B cell (primary cell): ENCODE results near the gene SDK1. TPM values are rescaled to one million over a fixed set of nuclear protein-coding genes. Genes with fewer than 3 reads are reported as not detected.

Experiments
- ATAC-seq: fragments of 200-7000 bp; cut with Tn5 transposase; one replicate; pipeline ENCODE4 v1.10.0; 2021; ENCODE audit warnings: low read depth, mild to moderate bottlenecking, moderate number of reproducible peaks, moderate library complexity
- CTCF ChIA-PET: fragments of 350-600 bp; sonication (Branson Sonifier 250); formaldehyde crosslinking; loops from one replicate; lab custom pipeline; 2021; ENCODE audit warnings: antibody characterized with exemption, inconsistent platforms; lab: Charles Lee
- POLR2A ChIA-PET: fragments of 350-600 bp; sonication (Branson Sonifier 250); formaldehyde crosslinking; loops from one replicate; lab custom pipeline; 2021; ENCODE audit warnings: antibody characterized with exemption; lab: Charles Lee
- DNase-seq: peaks from one replicate; pipeline ENCODE4 v3.0.0; 2013
- H2AFZ ChIP-seq: 2 replicates; pipeline ENCODE4 v1.6.1; 2012; ENCODE audit warnings: mild to moderate bottlenecking, low read depth, low read length; ENCODE audit not compliant: insufficient read depth, poor library complexity, severe bottlenecking
- H3K27ac ChIP-seq, 2 donors: 1 replicate in 1 of 2; 2 replicates in 1 of 2; pipeline ENCODE4 v1.5.1; 2012 to 2013; ENCODE audit warnings: low read length in 2 of 2, mild to moderate bottlenecking in 2 of 2, moderate library complexity in 1 of 2
- H3K27me3 ChIP-seq, 4 experiments: fragments of 200-600 bp in 1 of 4; sonication (generic) in 1 of 4; replicated peaks in 1 of 4; 1 replicate in 2 of 4; 2 replicates in 2 of 4; pipeline versions ENCODE4 v1.6.1 to v1.7.0; 2013 to 2016; ENCODE audit warnings: low read length in 3 of 4, mild to moderate bottlenecking in 2 of 4, mixed read lengths in 1 of 4, moderate library complexity in 1 of 4; ENCODE audit not compliant: insufficient read depth in 4 of 4, control insufficient read depth in 3 of 4; ENCODE audit errors: control extremely low read depth in 1 of 4
- H3K36me3 ChIP-seq, 2 experiments: replicated peaks in 1 of 2; 1 replicate in 1 of 2; 2 replicates in 1 of 2; pipeline versions ENCODE4 v1.6.1 to v1.7.1; 2013; ENCODE audit warnings: low read length in 1 of 2; ENCODE audit not compliant: insufficient read depth in 2 of 2, control insufficient read depth in 1 of 2; ENCODE audit errors: control extremely low read depth in 1 of 2, extremely low read depth in 1 of 2
- H3K4me1 ChIP-seq, 2 donors: fragments of 200-600 bp in 1 of 2; sonication (generic) in 1 of 2; 1 replicate in 1 of 2; 2 replicates in 1 of 2; pipeline versions ENCODE4 v1.5.1 to v1.6.1; 2013 to 2017; ENCODE audit warnings: low read length in 2 of 2; ENCODE audit not compliant: control insufficient read depth in 2 of 2, insufficient read depth in 2 of 2
- H3K4me2 ChIP-seq: replicated peaks from 2 replicates; pipeline ENCODE3; 2012; ENCODE audit warnings: mild to moderate bottlenecking, low read depth, low read length; ENCODE audit not compliant: poor library complexity, severe bottlenecking
- H3K4me3 ChIP-seq, 5 experiments: fragments of 200-600 bp in 1 of 5; sonication (generic) in 1 of 5; 1 replicate in 3 of 5; 2 replicates in 2 of 5; pipeline versions ENCODE4 v1.5.1 to v1.7.0; 2011 to 2016; ENCODE audit warnings: low read length in 4 of 5, mild to moderate bottlenecking in 4 of 5, low read depth in 2 of 5, control low read depth in 1 of 5, moderate library complexity in 1 of 5; ENCODE audit not compliant: insufficient read depth in 1 of 5; ENCODE audit errors: control extremely low read depth in 1 of 5, extremely low read depth in 1 of 5
- H3K79me2 ChIP-seq: fragments of 200-600 bp; sonication (generic); one replicate; pipeline ENCODE4 v1.6.0; 2016; ENCODE audit warnings: low read length; ENCODE audit not compliant: control insufficient read depth, insufficient read depth
- H3K9ac ChIP-seq: fragments of 200-600 bp; sonication (generic); 2 replicates; pipeline ENCODE4 v1.6.1; 2017; ENCODE audit warnings: mild to moderate bottlenecking, low read length, moderate library complexity
- H3K9me3 ChIP-seq, 3 donors: one replicate each; pipeline versions ENCODE4 v1.6.1 to v1.7.1; 2013; ENCODE audit warnings: low read length in 2 of 3; ENCODE audit not compliant: control insufficient read depth in 2 of 3, insufficient read depth in 1 of 3; ENCODE audit errors: control extremely low read depth in 1 of 3
- H4K20me1 ChIP-seq: 2 replicates; pipeline ENCODE4 v1.6.0; 2012; ENCODE audit warnings: mild to moderate bottlenecking, low read length; ENCODE audit not compliant: insufficient read depth, control insufficient read depth, poor library complexity, severe bottlenecking
- H3K27ac Mint-ChIP-seq: one replicate; pipeline ENCODE4 v1.8.0; 2021; ENCODE audit warnings: mixed read lengths
- H3K27me3 Mint-ChIP-seq: one replicate; pipeline ENCODE4 v1.8.0; 2021; ENCODE audit warnings: mixed read lengths
- H3K4me1 Mint-ChIP-seq: one replicate; pipeline ENCODE4 v1.8.0; 2021; ENCODE audit warnings: mixed read lengths
- H3K4me3 Mint-ChIP-seq: one replicate; pipeline ENCODE4 v1.8.0; 2021; ENCODE audit warnings: mixed read lengths
- H3K9me3 Mint-ChIP-seq: one replicate; pipeline ENCODE4 v1.8.0; 2022; ENCODE audit warnings: mixed read lengths; ENCODE audit not compliant: insufficient read depth
- CTCF ChIP-seq: fragments of 200-600 bp; IDR thresholded peaks from one replicate; pipeline ENCODE4 v1.8.0; 2022; ENCODE audit warnings: antibody characterized with exemption, mild to moderate bottlenecking
- EZH2 ChIP-seq: IDR thresholded peaks from 2 replicates; pipeline ENCODE4 v1.6.1; 2012; ENCODE audit warnings: borderline replicate concordance, low read depth, mild to moderate bottlenecking, moderate library complexity, low read length; ENCODE audit not compliant: insufficient read depth, poor library complexity, severe bottlenecking
- WGBS: methylation state at CpG from one replicate; pipeline ENCODE4 v1.1.5; 2013; ENCODE audit warnings: missing lambda C conversion rate; ENCODE audit not compliant: insufficient coverage; 5-methylcytosine and 5-hydroxymethylcytosine counted together
- intact Hi-C: fragments of 100-400 bp; cut with micrococcal nuclease; formaldehyde crosslinking; loops from one replicate; pipeline ENCODE4 v1.10.0; 2022
- polyA plus RNA-seq: library from polyadenylated mRNA; depleted of rRNA; stranded (reverse); fragments of >200 nt; gene quantifications from 2 replicates; pipeline ENCODE4 v1.2.3, GENCODE V29; 2012
- total RNA-seq, 2 donors: library from RNA; stranded (reverse); fragments of 120-200 nt in 1 of 2; gene quantifications; 1 replicate in 1 of 2; 2 replicates in 1 of 2; pipeline versions ENCODE4 v1.2.3 to v1.2.4, GENCODE V29; 2013 to 2022

The SDK1 gene
- total and polyA plus RNA-seq, 2 donors (not counting 1 experiment from before 2014, with no cell fraction given) = 0.73 to 2.0 TPM

- H3K79me2 ChIP-seq = no peaks in the 10 kb centered on the region
- no peak overlapping the region for H2AFZ ChIP-seq
- TF ChIP-seq CTCF = no peak
- no peak for TF ChIP-seq EZH2
- H3K9ac ChIP-seq = no peak overlapping the region
- no peak overlapping the region for H3K27ac Mint-ChIP-seq
- no peaks in the 10 kb centered on the region for H3K4me1 ChIP-seq
- no peaks in the 10 kb centered on the region for H3K36me3 ChIP-seq
- POLR2A ChIA-PET = no interaction called here
- no peak for ATAC-seq
- H3K4me1 Mint-ChIP-seq = no peaks in the 10 kb centered on the region
- no peaks in the 10 kb centered on the region for H3K9me3 Mint-ChIP-seq
- H3K4me3 Mint-ChIP-seq = no peak overlapping the region
- no peaks in the 10 kb centered on the region for H3K27me3 ChIP-seq
- no peak overlapping the region for H3K4me2 ChIP-seq
- no peaks in the 10 kb centered on the region for H4K20me1 ChIP-seq
- CTCF ChIA-PET = no interaction called here
- no peak for DNase-seq
- H3K4me3 ChIP-seq = no peak overlapping the region
- WGBS = 97% methylated on average over 6 of the region's 6 CpGs
- H3K27me3 Mint-ChIP-seq = no peaks in the 10 kb centered on the region
- H3K27ac ChIP-seq = no peak overlapping the region
- intact Hi-C loops = no loop called here
- H3K9me3 ChIP-seq = peaks cover 0 to 32% (median 0%) of the 10 kb centered on the region in 3 donors
Observed at GRCh38 chr7:4201566-4201965, 900.5 kb downstream of the SDK1 start.

- Histone ChIP-seq H3K27ac (no peak overlapping the region), H3K79me2 (no peaks in the 10 kb centered on the region), H3K27me3 (no peaks in the 10 kb centered on the region), H3K4me3 (no peak overlapping the region), H3K4me2 (no peak overlapping the region), H3K36me3 (no peaks in the 10 kb centered on the region), H3K9ac (no peak overlapping the region), H4K20me1 (no peaks in the 10 kb centered on the region), H3K9me3 (peaks cover 0 to 32% (median 0%) of the 10 kb centered on the region in 3 donors), H2AFZ (no peak overlapping the region), H3K4me1 (no peaks in the 10 kb centered on the region)
- Mint-ChIP-seq H3K9me3 (no peaks in the 10 kb centered on the region), H3K4me3 (no peak overlapping the region), H3K27ac (no peak overlapping the region), H3K4me1 (no peaks in the 10 kb centered on the region), H3K27me3 (no peaks in the 10 kb centered on the region)
- DNase-seq = no peak
- TF ChIP-seq EZH2 (no peak), CTCF (no peak)
- intact Hi-C loops = no loop called here
- 85% methylated on average over 10 of the region's 16 CpGs for WGBS
- ChIA-PET POLR2A (no interaction called here), CTCF (no interaction called here)
- no peak for ATAC-seq
Observed at GRCh38 chr7:4202154-4202736, 901.2 kb downstream of the SDK1 start.
